ENCODE data around the gene KRTAP4-12.
"Not testable (repeated sequence)": the region's sequence is repeated elsewhere in the genome, so short reads cannot be mapped to it uniquely, and the experiment has no call there.

KRTAP4-12 gene

DNA sequence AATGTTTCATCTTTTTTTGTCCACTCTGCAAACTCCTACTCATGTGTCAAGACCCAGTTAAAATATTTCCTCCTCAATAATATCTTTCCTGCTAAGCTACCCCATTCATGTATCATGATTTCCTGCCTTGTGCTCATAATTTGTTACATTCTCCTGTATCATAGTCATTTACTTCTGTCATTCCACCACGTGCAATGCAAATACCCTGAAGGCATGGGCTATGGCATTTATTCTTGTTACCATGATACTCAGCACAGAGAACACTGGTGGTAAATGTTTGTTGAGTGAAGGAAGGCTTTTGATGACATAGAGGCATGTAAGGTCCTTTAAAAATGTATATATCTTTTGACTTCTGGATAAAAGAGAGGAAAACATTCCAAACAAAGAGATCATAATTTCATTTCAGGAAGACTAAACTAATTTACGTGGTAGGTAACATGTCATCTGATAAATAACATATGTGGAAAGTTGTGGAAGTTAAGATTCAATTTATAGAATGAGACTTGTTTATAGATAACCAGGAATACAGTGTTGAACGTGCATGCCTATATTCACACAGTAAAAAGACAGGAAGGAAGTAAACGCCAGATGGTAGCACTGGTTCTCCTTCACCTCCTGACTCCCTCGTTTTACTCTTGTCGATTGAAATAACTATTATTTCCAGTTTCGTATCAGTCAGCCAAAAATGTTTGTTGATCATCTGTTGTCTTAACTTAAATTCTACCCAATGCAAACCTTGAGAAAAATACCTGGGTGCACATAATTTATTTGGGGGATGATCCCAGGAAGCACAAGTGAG lies 24.1 kb downstream of the KRTAP4-12 start:
- H3K36me3 ChIP-seq (ENCODE audit: control insufficient read depth in 1 of 2, insufficient read depth in 2 of 2, low read depth in 1 of 2, low read length in 2 of 2); H2AFZ ChIP-seq (ENCODE audit: low read depth, low read length); H4K91ac ChIP-seq (ENCODE audit: low read length); H3K4me3 ChIP-seq (ENCODE audit: insufficient read depth in 1 of 2, low read depth in 1 of 2, low read length in 2 of 2); H2BK12ac ChIP-seq (ENCODE audit: low read length in 2 of 2); H3K9ac ChIP-seq (ENCODE audit: low read length); H4K8ac ChIP-seq (ENCODE audit: low read length); H3K18ac ChIP-seq (ENCODE audit: low read depth in 1 of 2, low read length in 2 of 2); H3K4ac ChIP-seq (ENCODE audit: low read depth in 1 of 2, low read length in 2 of 2); H3K79me1 ChIP-seq (replicated peaks; ENCODE audit: low read length, poor library complexity, severe bottlenecking); H3K23ac ChIP-seq (ENCODE audit: low read length in 2 of 2); H2BK15ac ChIP-seq (ENCODE audit: low read depth, poor library complexity, severe bottlenecking); H3K9me3 ChIP-seq (ENCODE audit: control insufficient read depth, low read length); H3K14ac ChIP-seq (ENCODE audit: low read length in 2 of 2); H3K27me3 ChIP-seq (ENCODE audit: control insufficient read depth in 1 of 2, insufficient read depth in 1 of 2, low read length in 2 of 2); H3K4me2 ChIP-seq (ENCODE audit: low read length, poor library complexity, severe bottlenecking); H2BK120ac ChIP-seq (ENCODE audit: low read depth, low read length): not testable (repeated sequence)
- peak overlapping the region; percentile 51 for H3K27ac ChIP-seq (ENCODE audit: low read length, poor library complexity, severe bottlenecking)
- peak overlapping the region; percentile 97 for H2AK5ac ChIP-seq (ENCODE audit: low read length, severe bottlenecking)
- peaks cover 13% of the 10 kb centered on the region for H3K4me1 ChIP-seq (ENCODE audit: control insufficient read depth, insufficient read depth, low read depth, low read length)
- DNase-seq = peak; percentile 45
- peak overlapping the region; percentile 31 for H2BK5ac ChIP-seq (ENCODE audit: low read depth, low read length, poor library complexity, severe bottlenecking)
- 82% methylated on average over 6 of the region's 7 CpGs for WGBS

DNA sequence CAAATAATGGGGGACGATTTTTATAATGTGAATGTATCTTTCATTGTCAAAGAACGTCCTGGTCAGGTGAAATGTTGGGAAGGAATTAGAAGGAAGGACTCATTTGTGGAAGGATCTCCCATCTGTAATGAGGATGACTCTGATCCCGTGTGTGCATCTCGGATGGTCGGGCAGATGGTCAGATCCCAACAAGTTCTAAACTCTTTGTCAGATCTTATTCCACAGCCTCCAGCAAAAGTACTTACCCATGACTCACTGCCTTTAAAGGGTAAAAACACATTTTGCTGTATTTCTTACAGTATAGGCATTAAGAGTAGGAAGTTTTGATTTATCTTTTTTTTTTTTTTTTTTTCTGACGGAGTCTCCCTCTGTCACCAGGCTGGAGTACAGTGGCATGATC lies 25.5 kb downstream of the KRTAP4-12 start:
- Histone ChIP-seq H3K4me3 (ENCODE audit: insufficient read depth in 1 of 2, low read depth in 1 of 2, low read length in 2 of 2) (no peak overlapping the region), H4K8ac (ENCODE audit: low read length) (no peak overlapping the region), H2BK12ac (ENCODE audit: low read length in 2 of 2) (no peak overlapping the region), H3K36me3 (ENCODE audit: control insufficient read depth in 1 of 2, insufficient read depth in 2 of 2, low read depth in 1 of 2, low read length in 2 of 2) (no peaks in the 10 kb centered on the region), H2AK5ac (ENCODE audit: low read length, severe bottlenecking) (no peak overlapping the region), H3K4ac (ENCODE audit: low read depth in 1 of 2, low read length in 2 of 2) (no peak overlapping the region), H2AFZ (ENCODE audit: low read depth, low read length) (no peak overlapping the region), H3K4me2 (ENCODE audit: low read length, poor library complexity, severe bottlenecking) (no peak overlapping the region), H3K4me1 (ENCODE audit: control insufficient read depth, insufficient read depth, low read depth, low read length) (peaks cover 13% of the 10 kb centered on the region), H3K18ac (ENCODE audit: low read depth in 1 of 2, low read length in 2 of 2) (no peak overlapping the region), H3K27me3 (ENCODE audit: control insufficient read depth in 1 of 2, insufficient read depth in 1 of 2, low read length in 2 of 2) (no peaks in the 10 kb centered on the region), H3K27ac (ENCODE audit: low read length, poor library complexity, severe bottlenecking) (peak overlapping the region; percentile 66), H3K79me1 (replicated peaks; ENCODE audit: low read length, poor library complexity, severe bottlenecking) (no peaks in the 10 kb centered on the region), H2BK120ac (ENCODE audit: low read depth, low read length) (no peak overlapping the region), H2BK5ac (ENCODE audit: low read depth, low read length, poor library complexity, severe bottlenecking) (no peak overlapping the region), H3K9ac (ENCODE audit: low read length) (no peak overlapping the region), H2BK15ac (ENCODE audit: low read depth, poor library complexity, severe bottlenecking) (no peak overlapping the region), H3K23ac (ENCODE audit: low read length in 2 of 2) (no peak overlapping the region), H4K91ac (ENCODE audit: low read length) (no peak overlapping the region), H3K9me3 (ENCODE audit: control insufficient read depth, low read length) (no peaks in the 10 kb centered on the region), H3K14ac (ENCODE audit: low read length in 2 of 2) (no peak overlapping the region)
- WGBS = 66% methylated on average over 5 of the region's 6 CpGs
- no peak for DNase-seq

DNA sequence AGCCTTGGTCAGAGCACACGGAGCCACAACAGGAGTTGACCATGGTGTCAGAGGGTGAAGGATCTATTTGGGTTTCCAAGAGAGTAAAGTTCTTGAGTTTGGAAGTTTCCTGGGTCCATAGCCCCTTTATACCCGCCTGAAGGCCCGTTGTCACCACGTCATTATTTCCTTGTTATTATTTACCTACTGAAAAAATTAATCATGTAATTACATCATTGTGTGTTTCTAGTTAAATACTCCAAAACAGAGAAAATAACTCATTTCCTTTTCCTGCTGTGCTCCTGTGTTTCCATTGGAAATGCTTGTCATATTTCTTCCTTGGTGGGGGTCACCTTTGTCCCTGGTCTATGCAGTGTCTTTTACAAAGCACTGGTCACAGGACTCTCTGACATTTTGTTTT lies 25.9 kb downstream of the KRTAP4-12 start, which contains the start of gene KRTAP4-8:
TSS of gene KRTAP4-8 (minus strand) at position 101 of the 400 bp plus-strand sequence. CDS start at position 43, 58 bp downstream.
- DNase-seq = no peak
- no peak within 1 kb of the TSS for H3K4ac ChIP-seq (ENCODE audit: low read depth in 1 of 2, low read length in 2 of 2)
- H4K91ac ChIP-seq (ENCODE audit: low read length) = no peak within 1 kb of the TSS
- peak within 1 kb of the TSS; percentile 62 for H2BK5ac ChIP-seq (ENCODE audit: low read depth, low read length, poor library complexity, severe bottlenecking)
- no peak within 1 kb of the TSS for H3K4me3 ChIP-seq (ENCODE audit: insufficient read depth in 1 of 2, low read depth in 1 of 2, low read length in 2 of 2)
- peak within 1 kb of the TSS; percentile 65 for H2AK5ac ChIP-seq (ENCODE audit: low read length, severe bottlenecking)
- H3K79me1 ChIP-seq (replicated peaks; ENCODE audit: low read length, poor library complexity, severe bottlenecking) = no peaks in the 10 kb centered on the region
- H3K27me3 ChIP-seq (ENCODE audit: control insufficient read depth in 1 of 2, insufficient read depth in 1 of 2, low read length in 2 of 2) = no peaks in the 10 kb centered on the region
- WGBS = 100% methylated on average over 1 of the region's 4 CpGs
- H3K23ac ChIP-seq (ENCODE audit: low read length in 2 of 2) = no peak within 1 kb of the TSS
- H3K14ac ChIP-seq (ENCODE audit: low read length in 2 of 2) = no peak within 1 kb of the TSS
- no peak within 1 kb of the TSS for H2BK15ac ChIP-seq (ENCODE audit: low read depth, poor library complexity, severe bottlenecking)
- no peak within 1 kb of the TSS for H2BK12ac ChIP-seq (ENCODE audit: low read length in 2 of 2)
- no peak within 1 kb of the TSS for H3K18ac ChIP-seq (ENCODE audit: low read depth in 1 of 2, low read length in 2 of 2)
- no peak within 1 kb of the TSS for H3K4me2 ChIP-seq (ENCODE audit: low read length, poor library complexity, severe bottlenecking)
- no peak within 1 kb of the TSS for H2AFZ ChIP-seq (ENCODE audit: low read depth, low read length)
- peaks cover 13% of the 10 kb centered on the region for H3K4me1 ChIP-seq (ENCODE audit: control insufficient read depth, insufficient read depth, low read depth, low read length)
- no peak within 1 kb of the TSS for H2BK120ac ChIP-seq (ENCODE audit: low read depth, low read length)
- H3K9me3 ChIP-seq (ENCODE audit: control insufficient read depth, low read length) = no peaks in the 10 kb centered on the region
- no peak within 1 kb of the TSS for H3K9ac ChIP-seq (ENCODE audit: low read length)
- no peak within 1 kb of the TSS for H4K8ac ChIP-seq (ENCODE audit: low read length)
- no peaks in the 10 kb centered on the region for H3K36me3 ChIP-seq (ENCODE audit: control insufficient read depth in 1 of 2, insufficient read depth in 2 of 2, low read depth in 1 of 2, low read length in 2 of 2)
- peak within 1 kb of the TSS; percentile 66 for H3K27ac ChIP-seq (ENCODE audit: low read length, poor library complexity, severe bottlenecking)

DNA sequence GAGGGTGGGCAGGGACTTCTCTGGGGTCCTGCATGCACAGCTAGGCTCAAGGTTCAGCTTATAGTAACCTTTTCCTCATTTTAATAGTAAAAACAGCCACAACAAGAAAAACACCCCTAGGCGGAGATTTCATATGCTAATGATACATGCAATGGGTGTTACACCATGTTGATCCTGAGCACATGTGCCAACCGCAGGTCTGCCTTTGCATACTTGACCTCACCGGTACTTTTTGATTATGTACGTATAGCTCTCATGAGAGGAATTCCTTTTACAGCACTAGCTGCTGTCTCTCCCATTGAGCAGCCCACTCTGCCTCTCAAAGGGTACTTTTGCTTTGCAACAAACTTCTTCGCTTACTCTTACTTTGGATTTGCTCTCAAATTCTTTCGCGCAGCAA lies 27.9 kb downstream of the KRTAP4-12 start:
- Histone ChIP-seq H3K14ac (ENCODE audit: low read length in 2 of 2) (no peak overlapping the region), H2BK5ac (ENCODE audit: low read depth, low read length, poor library complexity, severe bottlenecking) (no peak overlapping the region), H2BK120ac (ENCODE audit: low read depth, low read length) (no peak overlapping the region), H2AFZ (ENCODE audit: low read depth, low read length) (no peak overlapping the region), H2BK12ac (ENCODE audit: low read length in 2 of 2) (no peak overlapping the region), H3K9me3 (ENCODE audit: control insufficient read depth, low read length) (no peaks in the 10 kb centered on the region), H2AK5ac (ENCODE audit: low read length, severe bottlenecking) (no peak overlapping the region), H3K27me3 (ENCODE audit: control insufficient read depth in 1 of 2, insufficient read depth in 1 of 2, low read length in 2 of 2) (no peaks in the 10 kb centered on the region), H3K23ac (ENCODE audit: low read length in 2 of 2) (no peak overlapping the region), H2BK15ac (ENCODE audit: low read depth, poor library complexity, severe bottlenecking) (no peak overlapping the region), H3K18ac (ENCODE audit: low read depth in 1 of 2, low read length in 2 of 2) (no peak overlapping the region), H3K79me1 (replicated peaks; ENCODE audit: low read length, poor library complexity, severe bottlenecking) (no peaks in the 10 kb centered on the region), H3K4me3 (ENCODE audit: insufficient read depth in 1 of 2, low read depth in 1 of 2, low read length in 2 of 2) (no peak overlapping the region), H3K27ac (ENCODE audit: low read length, poor library complexity, severe bottlenecking) (no peak overlapping the region), H3K36me3 (ENCODE audit: control insufficient read depth in 1 of 2, insufficient read depth in 2 of 2, low read depth in 1 of 2, low read length in 2 of 2) (no peaks in the 10 kb centered on the region), H3K4me1 (ENCODE audit: control insufficient read depth, insufficient read depth, low read depth, low read length) (peaks cover 9% of the 10 kb centered on the region), H4K8ac (ENCODE audit: low read length) (no peak overlapping the region), H3K4ac (ENCODE audit: low read depth in 1 of 2, low read length in 2 of 2) (no peak overlapping the region), H3K4me2 (ENCODE audit: low read length, poor library complexity, severe bottlenecking) (no peak overlapping the region), H3K9ac (ENCODE audit: low read length) (no peak overlapping the region), H4K91ac (ENCODE audit: low read length) (no peak overlapping the region)
- WGBS = 99% methylated on average over 7 of the region's 7 CpGs
- no peak for DNase-seq

Data from mesenchymal stem cell (in vitro differentiated cells and primary cell).